HepG2 (cell line): ENCODE measurements around the gene PSMA2. TPM values are rescaled to one million over a fixed set of nuclear protein-coding genes. Genes with fewer than 3 reads are reported as not detected.

Experiments
- ATAC-seq: fragments of 200-7000 bp; cut with Tn5 transposase; 3 replicates; pipeline ENCODE4 v1.9.1; 2020; ENCODE audit warnings: mild to moderate bottlenecking, moderate library complexity
- BruUV-seq: library from RNA; stranded (reverse); fragments of 400-500 nt; replicated peaks from 2 replicates; lab custom pipeline; 2021; lab: Mats Ljungman, UMichigan
- CTCF ChIA-PET: fragments of 300-600 bp; formaldehyde crosslinking; extraction: SDS; loops from one replicate; lab custom pipeline; 2021; ENCODE audit warnings: low total read pairs, inconsistent platforms, low intra/inter-chr PET ratio; lab: Yijun Ruan, JAX
- POLR2A ChIA-PET: fragments of 350-600 bp; sonication (Branson Sonifier 250); formaldehyde crosslinking; loops from one replicate; lab custom pipeline; 2020; ENCODE audit warnings: antibody characterized with exemption, inconsistent platforms; lab: Yijun Ruan, JAX
- DNase-seq: peaks from one replicate; pipeline ENCODE4 v3.0.0-alpha.2; 2015; ENCODE audit warnings: low spot score
- FAIRE-seq: peaks from 3 replicates; lab custom pipeline; 2011; peaks lifted over from hg19 to GRCh38; lab: Jason Lieb, UNC
- H2AFZ ChIP-seq: one replicate; pipeline ENCODE4 v1.6.1; 2011; ENCODE audit warnings: low read length, inconsistent platforms
- H3K27ac ChIP-seq: fragments of 300-600 bp; 3 replicates; pipeline ENCODE4 v1.8.0; 2011; ENCODE audit warnings: mixed run types, mild to moderate bottlenecking, mixed read lengths, low read length, inconsistent platforms; ENCODE audit not compliant: insufficient read depth; ENCODE audit errors: extremely low read length
- H3K27me3 ChIP-seq, 2 experiments: fragments of 200-600 bp in 1 of 2; 2 replicates in 1 of 2; 3 replicates in 1 of 2; pipeline versions ENCODE4 v1.6.0 to v1.8.0; 2011; ENCODE audit warnings: low read length in 2 of 2, mild to moderate bottlenecking in 2 of 2, moderate library complexity in 2 of 2, inconsistent platforms in 1 of 2; ENCODE audit not compliant: insufficient read depth in 2 of 2, control insufficient read depth in 1 of 2
- H3K36me3 ChIP-seq, 2 experiments: fragments of 200-600 bp in 1 of 2; replicated peaks in 1 of 2; 2 replicates in 1 of 2; 3 replicates in 1 of 2; pipeline versions ENCODE4 v1.5.1 to v1.8.0; 2011; ENCODE audit warnings: low read length in 2 of 2, inconsistent platforms in 1 of 2; ENCODE audit not compliant: insufficient read depth in 2 of 2, control insufficient read depth in 1 of 2
- H3K4me1 ChIP-seq: 2 replicates; pipeline ENCODE4 v1.5.1; 2012; ENCODE audit warnings: low read length, inconsistent platforms; ENCODE audit not compliant: insufficient read depth
- H3K4me2 ChIP-seq: 2 replicates; pipeline ENCODE4 v1.6.0; 2011; ENCODE audit warnings: low read depth, low read length, inconsistent platforms
- H3K4me3 ChIP-seq, 3 experiments: fragments of 200-600 bp in 1 of 3; sonication (generic), shearing (Covaris generic) in 1 of 3; replicated peaks in 1 of 3; 2 replicates each; pipeline ENCODE4 v1.5.1; 2011 to 2016; ENCODE audit warnings: low read length in 3 of 3, inconsistent platforms in 2 of 3, low read depth in 2 of 3, mild to moderate bottlenecking in 2 of 3, control low read depth in 1 of 3, mixed read lengths in 1 of 3; ENCODE audit not compliant: insufficient read depth in 1 of 3
- H3K79me2 ChIP-seq: one replicate; pipeline ENCODE4 v1.6.1; 2011; ENCODE audit warnings: low read length, inconsistent platforms; ENCODE audit not compliant: insufficient read depth
- H3K9ac ChIP-seq: 2 replicates; pipeline ENCODE4 v1.6.0; 2011; ENCODE audit warnings: mild to moderate bottlenecking, low read depth, low read length, inconsistent platforms; ENCODE audit not compliant: insufficient read depth
- H3K9me3 ChIP-seq: 2 replicates; pipeline ENCODE4 v1.5.1; 2012; ENCODE audit warnings: mild to moderate bottlenecking, low read length
- H4K20me1 ChIP-seq: 2 replicates; pipeline ENCODE4 v1.6.0; 2011; ENCODE audit warnings: inconsistent platforms, mild to moderate bottlenecking, low read length, moderate library complexity; ENCODE audit not compliant: insufficient read depth
- ASH2L ChIP-seq: fragments of 300-600, 200-600 bp; sonication (generic); IDR thresholded peaks from 2 replicates; pipeline ENCODE4 v1.7.0; 2017; ENCODE audit warnings: low read depth, mild to moderate bottlenecking, moderate library complexity, mixed read lengths, low read length; ENCODE audit not compliant: insufficient read length
- CBX1 ChIP-seq: IDR thresholded peaks from one replicate; pipeline ENCODE4 v1.6.1; 2016; ENCODE audit warnings: antibody characterized with exemption, low read depth
- CCDC6 ChIP-seq: sonication (generic); formaldehyde crosslinking; IDR thresholded peaks from 2 replicates; pipeline ENCODE4 v1.8.1; 2022; ENCODE audit warnings: mild to moderate bottlenecking, missing genetic modification reagents, moderate library complexity
- ETV5 ChIP-seq: IDR thresholded peaks from 2 replicates; pipeline ENCODE4 v1.6.1; 2018; ENCODE audit warnings: missing biosample characterization, missing genetic modification reagents, inconsistent platforms, borderline replicate concordance
- FOXP4 ChIP-seq: sonication (generic); formaldehyde crosslinking; IDR thresholded peaks from 2 replicates; pipeline ENCODE4 v1.4.0; 2020; ENCODE audit warnings: missing genetic modification reagents
- HMG20B ChIP-seq: conservative IDR thresholded peaks from 2 replicates; pipeline ENCODE4 v1.6.1; 2016; ENCODE audit warnings: missing genetic modification reagents, missing compliant biosample characterization
- MAFK ChIP-seq, 2 experiments: IDR thresholded peaks in 1 of 2; conservative IDR thresholded peaks in 1 of 2; 2 replicates each; pipeline ENCODE4 v1.6.1; 2011; ENCODE audit warnings: improper control_type of control experiment in 2 of 2, low read length in 2 of 2
- RFX1 ChIP-seq: fragments of 450-650 bp; IDR thresholded peaks from 2 replicates; pipeline ENCODE4 v1.6.1; 2017
- RFX5 ChIP-seq: IDR thresholded peaks from 2 replicates; pipeline ENCODE4 v1.6.1; 2011; ENCODE audit warnings: low read depth, low read length, improper control_type of control experiment
- RNF2 ChIP-seq: fragments of 450-650 bp; conservative IDR thresholded peaks from 2 replicates; pipeline ENCODE4 v1.6.1; 2016; ENCODE audit warnings: low read depth
- TIGD3 ChIP-seq: sonication (generic); formaldehyde crosslinking; IDR thresholded peaks from 2 replicates; pipeline ENCODE4 v1.5.1; 2020; ENCODE audit warnings: mild to moderate bottlenecking, missing genetic modification reagents, borderline replicate concordance
- WIZ ChIP-seq: sonication (generic); formaldehyde crosslinking; IDR thresholded peaks from 2 replicates; pipeline ENCODE4 v1.5.1; 2020; ENCODE audit warnings: mild to moderate bottlenecking, missing genetic modification reagents
- ZBTB38 ChIP-seq: sonication (generic); formaldehyde crosslinking; IDR thresholded peaks from 2 replicates; pipeline ENCODE4 v1.5.1; 2020; ENCODE audit warnings: mild to moderate bottlenecking, missing genetic modification reagents
- ZNF841 ChIP-seq: sonication (generic); formaldehyde crosslinking; IDR thresholded peaks from 2 replicates; pipeline ENCODE4 v1.8.1; 2023; ENCODE audit warnings: missing genetic modification reagents, borderline replicate concordance
- WGBS: methylation state at CpG from one replicate; pipeline ENCODE4 v1.1.6; 2017; ENCODE audit warnings: low lambda C conversion rate; 5-methylcytosine and 5-hydroxymethylcytosine counted together
- in situ Hi-C: cut with HindIII; loops from 2 replicates; pipeline ENCODE4 v1.10.0; 2017; ENCODE audit warnings: low pct_unique_long_range_greater_than_20kb; ENCODE audit not compliant: extremely low pct_ligation_motif_present
- intact Hi-C: fragments of 100-400 bp; cut with micrococcal nuclease; formaldehyde crosslinking; loops from one replicate; pipeline ENCODE4 v1.10.0; 2022; ENCODE audit not compliant: unreplicated experiment
- polyA plus RNA-seq, 8 experiments: library from polyadenylated mRNA; depleted of rRNA in 3 of 8; stranded (reverse) in 7 of 8; unstranded in 1 of 8; fragments of >200 nt; fragmentation: Illumina TruSeq in 4 of 8; extraction: Trizol in 4 of 8; gene quantifications; 2 replicates each; pipeline versions ENCODE4 v1.2.1 to v1.2.3, GENCODE V29; 2011 to 2016; ENCODE audit warnings: low read depth in 4 of 8, missing spikeins in 1 of 8, mixed read lengths in 1 of 8; ENCODE audit not compliant: insufficient read depth in 1 of 8
- total RNA-seq, 5 experiments: library from RNA; depleted of rRNA; stranded (reverse); fragments of >200 nt; fragmentation: Illumina TruSeq; extraction: Trizol; gene quantifications; 2 replicates each; pipeline ENCODE4 v1.2.3, GENCODE V29; 2016; ENCODE audit warnings: low read depth in 1 of 5

Gene PSMA2
- total and polyA plus RNA-seq, 2 of the 13 experiments (the other 11 are each of a cell fraction or from before 2014, with no cell fraction given): 125 to 266 TPM

- no peak for TF ChIP-seq TIGD3 (CRISPR knock-in tag)
- TF ChIP-seq ZBTB38 (CRISPR knock-in tag): no peak
- no peak for TF ChIP-seq ETV5 (CRISPR knock-in tag)
- TF ChIP-seq CCDC6 (CRISPR knock-in tag): no peak
- no peak for TF ChIP-seq ZNF841 (CRISPR knock-in tag)
- no peak for TF ChIP-seq CBX1
- no peak for TF ChIP-seq HMG20B (CRISPR knock-in tag)
- no peak for TF ChIP-seq RFX1
Observed at GRCh38 chr7:42952328-42952727, 20.4 kb upstream of the PSMA2 start (continued).

GRCh38 chr7:42950417-42950816 lies 18.4 kb upstream of the PSMA2 start:
- no peaks in the 10 kb centered on the region for H3K36me3 ChIP-seq
- no peak overlapping the region for H3K9ac ChIP-seq
- no peak overlapping the region for H3K4me2 ChIP-seq
- no peaks in the 10 kb centered on the region for H4K20me1 ChIP-seq
- no peaks in the 10 kb centered on the region for H3K27me3 ChIP-seq
- no peak for ATAC-seq
- no peak overlapping the region for H3K4me3 ChIP-seq
- H2AFZ ChIP-seq: no peak overlapping the region
- no TSS peak for BruUV-seq
- H3K79me2 ChIP-seq: no peaks in the 10 kb centered on the region
- TF ChIP-seq ASH2L (no peak), MAFK (conservative IDR thresholded peaks at IDR 0.05 in 1 of 2, IDR thresholded peaks at IDR 0.05 in 1 of 2; ENCODE audit: low read length in 2 of 2) (no peak), FOXP4 (CRISPR knock-in tag) (no peak), RFX5 (no peak), RNF2 (no peak), WIZ (CRISPR knock-in tag) (no peak)
- DNase-seq: no peak
- in situ Hi-C loops (no loop called here), intact Hi-C loops (no loop called here)
- ChIA-PET CTCF (no interaction called here), POLR2A (no interaction called here)
- H3K4me1 ChIP-seq: no peaks in the 10 kb centered on the region
- no peak for FAIRE-seq
- no peaks in the 10 kb centered on the region for H3K9me3 ChIP-seq
- no peak overlapping the region for H3K27ac ChIP-seq
- 14% methylated on average over 3 of the region's 3 CpGs for WGBS
